Dendritic cell treated with granulocyte-macrophage colony-stimulating factor and Interleukin-4, amounts not matched to agents 40 ng/mL and 50 ng/mL, for 4 days (primary cell): ENCODE results near the gene KISS1R.
"Not testable (repeated sequence)": the region's sequence is repeated elsewhere in the genome, so short reads cannot be mapped to it uniquely, and the experiment has no call there.

ENCODE experiments used
- H3K27ac Mint-ChIP-seq: one replicate; pipeline ENCODE4 v1.8.0; 2022; ENCODE audit warnings: mild to moderate bottlenecking, mixed read lengths
- H3K27me3 Mint-ChIP-seq: one replicate; pipeline ENCODE4 v1.8.0; 2022; ENCODE audit warnings: mild to moderate bottlenecking, mixed read lengths
- H3K36me3 Mint-ChIP-seq: one replicate; pipeline ENCODE4 v1.8.0; 2022; ENCODE audit warnings: low read depth, mixed read lengths
- H3K4me1 Mint-ChIP-seq: one replicate; pipeline ENCODE4 v1.8.0; 2022; ENCODE audit warnings: low read depth, mixed read lengths
- H3K4me3 Mint-ChIP-seq: one replicate; pipeline ENCODE4 v1.8.0; 2022; ENCODE audit warnings: mild to moderate bottlenecking, moderate library complexity, mixed read lengths
- H3K9me3 Mint-ChIP-seq: one replicate; pipeline ENCODE4 v1.8.0; 2022; ENCODE audit warnings: mixed read lengths
- intact Hi-C: fragments of 100-400 bp; cut with micrococcal nuclease; formaldehyde crosslinking; loops from one replicate; pipeline ENCODE4 v1.15.0; 2022

Gene KISS1R

GRCh38 chr19:876780-877314, 40.3 kb upstream of the KISS1R start:
- intact Hi-C loops = no loop called here
- no peak overlapping the region for H3K27ac Mint-ChIP-seq
- no peaks in the 10 kb centered on the region for H3K9me3 Mint-ChIP-seq
- H3K27me3 Mint-ChIP-seq = no peaks in the 10 kb centered on the region
- peaks cover 9% of the 10 kb centered on the region for H3K4me1 Mint-ChIP-seq
- H3K36me3 Mint-ChIP-seq = peaks cover 89% of the 10 kb centered on the region
- H3K4me3 Mint-ChIP-seq = no peak overlapping the region

GRCh38 chr19:877992-878660, 39.0 kb upstream of the KISS1R start:
- H3K4me3 Mint-ChIP-seq, intact Hi-C loops, H3K27ac Mint-ChIP-seq, H3K27me3 Mint-ChIP-seq, H3K4me1 Mint-ChIP-seq, H3K9me3 Mint-ChIP-seq: not testable (repeated sequence)
- H3K36me3 Mint-ChIP-seq = peaks cover 94% of the 10 kb centered on the region

- H3K4me3 Mint-ChIP-seq, intact Hi-C loops, H3K4me1 Mint-ChIP-seq, H3K27ac Mint-ChIP-seq, H3K27me3 Mint-ChIP-seq, H3K9me3 Mint-ChIP-seq: not testable (repeated sequence)
- H3K36me3 Mint-ChIP-seq = peaks cover 100% of the 10 kb centered on the region
Observed at GRCh38 chr19:878751-879561, 38.2 kb upstream of the KISS1R start.

- intact Hi-C loops = no loop called here
- Mint-ChIP-seq H3K9me3 (no peaks in the 10 kb centered on the region), H3K27me3 (no peaks in the 10 kb centered on the region)
Observed at GRCh38 chr19:879711-880438, 37.3 kb upstream of the KISS1R start.

GRCh38 chr19:881385-882071, 35.6 kb upstream of the KISS1R start:
- Mint-ChIP-seq H3K4me3 (no peak overlapping the region), H3K27me3 (no peaks in the 10 kb centered on the region), H3K27ac (no peak overlapping the region), H3K36me3 (peaks cover 100% of the 10 kb centered on the region), H3K4me1 (no peaks in the 10 kb centered on the region), H3K9me3 (no peaks in the 10 kb centered on the region)
- intact Hi-C loops = no loop called here

More at GRCh38 chr19:879711-880438, 37.3 kb upstream of the KISS1R start:
- no peak overlapping the region for H3K27ac Mint-ChIP-seq
- H3K4me1 Mint-ChIP-seq = no peaks in the 10 kb centered on the region
- no peak overlapping the region for H3K4me3 Mint-ChIP-seq
- H3K36me3 Mint-ChIP-seq = peaks cover 100% of the 10 kb centered on the region

- no peaks in the 10 kb centered on the region for H3K9me3 Mint-ChIP-seq
- H3K4me1 Mint-ChIP-seq = no peaks in the 10 kb centered on the region
- intact Hi-C loops = no loop called here
- no peak overlapping the region for H3K4me3 Mint-ChIP-seq
- no peak overlapping the region for H3K27ac Mint-ChIP-seq
- H3K36me3 Mint-ChIP-seq = peaks cover 100% of the 10 kb centered on the region
- H3K27me3 Mint-ChIP-seq = no peaks in the 10 kb centered on the region
Observed at GRCh38 chr19:882871-883497, 34.1 kb upstream of the KISS1R start.

- Mint-ChIP-seq H3K36me3 (peaks cover 100% of the 10 kb centered on the region), H3K4me3 (no peak overlapping the region), H3K27me3 (no peaks in the 10 kb centered on the region), H3K27ac (no peak overlapping the region), H3K9me3 (no peaks in the 10 kb centered on the region), H3K4me1 (peaks cover 4% of the 10 kb centered on the region)
- intact Hi-C loops = no loop called here
Observed at GRCh38 chr19:883661-884211, 33.4 kb upstream of the KISS1R start.

GRCh38 chr19:884420-885211, 32.5 kb upstream of the KISS1R start:
- H3K4me1 Mint-ChIP-seq = peaks cover 10% of the 10 kb centered on the region
- no peaks in the 10 kb centered on the region for H3K27me3 Mint-ChIP-seq
- H3K36me3 Mint-ChIP-seq = peaks cover 100% of the 10 kb centered on the region
- intact Hi-C loops = no loop called here
- H3K27ac Mint-ChIP-seq = no peak overlapping the region
- H3K4me3 Mint-ChIP-seq = no peak overlapping the region
- H3K9me3 Mint-ChIP-seq = no peaks in the 10 kb centered on the region

GRCh38 chr19:885536-886224, 31.5 kb upstream of the KISS1R start:
- Mint-ChIP-seq H3K4me1 (peaks cover 10% of the 10 kb centered on the region), H3K27ac (no peak overlapping the region), H3K9me3 (no peaks in the 10 kb centered on the region), H3K36me3 (peaks cover 100% of the 10 kb centered on the region), H3K27me3 (no peaks in the 10 kb centered on the region), H3K4me3 (no peak overlapping the region)
- intact Hi-C loops = no loop called here

GRCh38 chr19:887072-887471, 30.1 kb upstream of the KISS1R start:
- H3K27ac Mint-ChIP-seq = no peak overlapping the region
- H3K36me3 Mint-ChIP-seq = peaks cover 94% of the 10 kb centered on the region
- H3K4me1 Mint-ChIP-seq = peaks cover 20% of the 10 kb centered on the region
- no peak overlapping the region for H3K4me3 Mint-ChIP-seq
- H3K27me3 Mint-ChIP-seq = no peaks in the 10 kb centered on the region
- intact Hi-C loops = no loop called here
- no peaks in the 10 kb centered on the region for H3K9me3 Mint-ChIP-seq

- H3K4me3 Mint-ChIP-seq = no peak overlapping the region
- H3K27me3 Mint-ChIP-seq = no peaks in the 10 kb centered on the region
- H3K27ac Mint-ChIP-seq = no peak overlapping the region
- no peaks in the 10 kb centered on the region for H3K9me3 Mint-ChIP-seq
- H3K4me1 Mint-ChIP-seq = peaks cover 24% of the 10 kb centered on the region
- H3K36me3 Mint-ChIP-seq = peaks cover 89% of the 10 kb centered on the region
- intact Hi-C loops = no loop called here
Observed at GRCh38 chr19:887599-887998, 29.5 kb upstream of the KISS1R start.
